Neural crest cell (in vitro differentiated cells): Measurements from ENCODE around the gene CDHR4. TPM values are rescaled to one million over a fixed set of nuclear protein-coding genes. Genes with fewer than 3 reads are reported as not detected.

Experiments used
- DNase-seq: peaks from one replicate; pipeline ENCODE4 v3.0.0; 2021; ENCODE audit warnings: low read depth, mixed read lengths, low spot score
- H3K27ac Mint-ChIP-seq: one replicate; pipeline ENCODE4 v1.8.0; 2021; ENCODE audit warnings: mild to moderate bottlenecking, mixed read lengths; ENCODE audit not compliant: unreplicated experiment
- H3K27me3 Mint-ChIP-seq: 2 replicates; pipeline ENCODE4 v1.8.0; 2021; ENCODE audit warnings: low read depth, mild to moderate bottlenecking, mixed read lengths
- H3K36me3 Mint-ChIP-seq: 2 replicates; pipeline ENCODE4 v1.8.0; 2021; ENCODE audit warnings: low read depth, mild to moderate bottlenecking, mixed read lengths
- H3K4me1 Mint-ChIP-seq: 2 replicates; pipeline ENCODE4 v1.8.0; 2021; ENCODE audit warnings: mixed read lengths
- H3K4me3 Mint-ChIP-seq: one replicate; pipeline ENCODE4 v1.8.0; 2021; ENCODE audit warnings: mild to moderate bottlenecking, mixed read lengths
- H3K9me3 Mint-ChIP-seq: 2 replicates; pipeline ENCODE4 v1.8.0; 2021; ENCODE audit warnings: mixed read lengths
- CTCF ChIP-seq: fragments of 200-600 bp; sonication (generic); conservative IDR thresholded peaks from 2 replicates; pipeline ENCODE4 v1.5.0; 2021; ENCODE audit warnings: antibody characterized with exemption, mild to moderate bottlenecking
- microRNA-seq: library from miRNA; unstranded; fragments of <30 nt; microRNA quantifications from one replicate; pipeline ENCODE4, GENCODE V29; 2020
- total RNA-seq: library from RNA; stranded (reverse); gene quantifications from 2 replicates; pipeline ENCODE4 v1.2.1, GENCODE V29; 2021

The CDHR4 gene
- total RNA-seq, 1 donor from 2014 or later = 0.12 TPM

- Mint-ChIP-seq H3K4me1 (peaks cover 18% of the 10 kb centered on the region), H3K27ac (peak overlapping the region; percentile 14), H3K27me3 (no peaks in the 10 kb centered on the region), H3K9me3 (no peaks in the 10 kb centered on the region), H3K4me3 (no peak overlapping the region), H3K36me3 (peaks cover 3% of the 10 kb centered on the region)
- DNase-seq = no peak
- TF ChIP-seq CTCF = no peak
These were observed 51.7 kb downstream of the CDHR4 start for GRCh38 chr3:49747792-49748480.

- Mint-ChIP-seq H3K9me3 (no peaks in the 10 kb centered on the region), H3K27me3 (no peaks in the 10 kb centered on the region), H3K4me3 (no peak overlapping the region), H3K27ac (no peak overlapping the region), H3K36me3 (peaks cover 3% of the 10 kb centered on the region), H3K4me1 (peaks cover 18% of the 10 kb centered on the region)
- no peak for DNase-seq
- TF ChIP-seq CTCF = no peak
These were observed 53.7 kb downstream of the CDHR4 start for GRCh38 chr3:49745986-49746385.

Small RNA genes lying within 50 kb of the gene (microRNA-seq; reads per million reads assigned to microRNA genes)
- gene MIR5193 = not detected

Other genes with a start within 250 kb of the CDHR4 start
- 6.1 and 6.5 TPM in 2 replicates for gene BSN, start 245.4 kb downstream of the CDHR4 start, total RNA-seq
- gene APEH, start 125.5 kb downstream of the CDHR4 start, total RNA-seq = 150 and 162 TPM in 2 replicates
- gene MST1, start 110.4 kb downstream of the CDHR4 start, total RNA-seq = 15.0 and 18.1 TPM in 2 replicates
- 42.4 and 44.9 TPM in 2 replicates for gene RNF123, start 110.3 kb downstream of the CDHR4 start, total RNA-seq
- gene AMIGO3, start 80.2 kb downstream of the CDHR4 start, total RNA-seq = 0.89 and 0.96 TPM in 2 replicates
- gene GMPPB, start 75.9 kb downstream of the CDHR4 start, total RNA-seq = 40.1 and 46.1 TPM in 2 replicates
- gene IP6K1, start 13.3 kb downstream of the CDHR4 start, total RNA-seq = 54.9 and 63.3 TPM in 2 replicates
- 15.5 and 17.3 TPM in 2 replicates for gene INKA1, start 3.4 kb upstream of the CDHR4 start, total RNA-seq
- gene UBA7, start 14.1 kb upstream of the CDHR4 start, total RNA-seq = 4.2 and 6.0 TPM in 2 replicates
- gene TRAIP, start 56.7 kb upstream of the CDHR4 start, total RNA-seq = 33.4 and 38.1 TPM in 2 replicates
- 41.2 and 43.1 TPM in 2 replicates for gene CAMKV, start 70.0 kb upstream of the CDHR4 start, total RNA-seq
- 1.4 and 2.6 TPM in 2 replicates for gene MST1R, start 104.0 kb upstream of the CDHR4 start, total RNA-seq
- 11.5 and 13.1 TPM in 2 replicates for gene MON1A, start 129.9 kb upstream of the CDHR4 start, total RNA-seq
- 117 and 128 TPM in 2 replicates for gene RBM6, start 140.3 kb upstream of the CDHR4 start, total RNA-seq